Prostate gland (tissue), 2 donors: ENCODE results near the gene GIPC1. TPM values are rescaled to one million over a fixed set of nuclear protein-coding genes. Genes with fewer than 3 reads are reported as not detected.
"Not testable (repeated sequence)": the region's sequence is repeated elsewhere in the genome, so short reads cannot be mapped to it uniquely, and the experiment has no call there.

Experiments
- DNase-seq: peaks from one replicate; pipeline ENCODE4 v3.0.0-alpha.2; 2019; ENCODE audit warnings: low spot score
- H3K27ac ChIP-seq, 2 donors: fragments of 200-600 bp; sonication (generic); 2 replicates each; pipeline ENCODE4 v1.5.1; 2017 to 2019
- H3K27me3 ChIP-seq: fragments of 200-600 bp; sonication (generic); replicated peaks from 2 replicates; pipeline ENCODE4 v1.5.1; 2019; ENCODE audit not compliant: insufficient read depth
- H3K36me3 ChIP-seq, 2 donors: fragments of 200-600 bp; sonication (generic); 1 replicate in 1 of 2; 2 replicates in 1 of 2; pipeline versions ENCODE4 v1.5.1 to v1.8.1; 2017 to 2019
- H3K4me1 ChIP-seq: fragments of 200-600 bp; sonication (generic); replicated peaks from 2 replicates; pipeline ENCODE4 v1.5.1; 2019
- H3K4me3 ChIP-seq, 2 donors: fragments of 200-600 bp; sonication (generic); 2 replicates each; pipeline ENCODE4 v1.5.1; 2017 to 2019
- H3K9me3 ChIP-seq: fragments of 200-600 bp; sonication (generic); 2 replicates; pipeline ENCODE4 v1.5.1; 2017
- CTCF ChIP-seq, 4 experiments: fragments of 200-600 bp in 2 of 4; fragments of 450-650 bp in 2 of 4; sonication (generic) in 2 of 4; IDR thresholded peaks; 1 replicate in 3 of 4; 2 replicates in 1 of 4; pipeline ENCODE4 v1.5.1; 2016 to 2019; ENCODE audit warnings: antibody characterized with exemption in 4 of 4, mild to moderate bottlenecking in 2 of 4, moderate library complexity in 2 of 4
- POLR2A ChIP-seq: fragments of 450-650 bp; IDR thresholded peaks from one replicate; pipeline ENCODE4 v1.6.1; 2016; ENCODE audit warnings: antibody characterized with exemption, mild to moderate bottlenecking
- POLR2AphosphoS5 ChIP-seq: sonication (generic); formaldehyde crosslinking; IDR thresholded peaks from one replicate; pipeline ENCODE4 v1.6.1; 2017; ENCODE audit warnings: antibody characterized with exemption
- WGBS: methylation state at CpG from one replicate; pipeline ENCODE4 v1.1.5; 2018; 5-methylcytosine and 5-hydroxymethylcytosine counted together
- intact Hi-C: fragments of 100-400 bp; cut with DNase I; formaldehyde crosslinking; loops from one replicate; pipeline ENCODE4 v1.14.2; 2022
- total RNA-seq, 2 donors: library from RNA; depleted of rRNA; stranded (reverse); fragments of >200 nt; gene quantifications; one replicate each; pipeline ENCODE4 v1.1.0, GENCODE V29; 2016

GIPC1 gene
- total RNA-seq, 2 donors from 2014 or later: 71.8 to 101 TPM

GRCh38 chr19:14467391-14467790 lies 28.5 kb downstream of the GIPC1 start:
- no peak for TF ChIP-seq CTCF (IDR thresholded peaks at IDR 0.05)
- TF ChIP-seq POLR2AphosphoS5: no peak
- no peak for TF ChIP-seq POLR2A
- H3K4me3 ChIP-seq: no peak overlapping the region
- H3K36me3 ChIP-seq: peaks cover 9 to 10% of the 10 kb centered on the region in 2 donors
- no peak for DNase-seq
- no peaks in the 10 kb centered on the region for H3K9me3 ChIP-seq
- 84% methylated on average over 12 of the region's 12 CpGs for WGBS
- no peaks in the 10 kb centered on the region for H3K27me3 ChIP-seq
- peaks cover 2% of the 10 kb centered on the region for H3K4me1 ChIP-seq
- intact Hi-C loops: no loop called here
- H3K27ac ChIP-seq: no peak overlapping the region

GRCh38 chr19:14463747-14464146 lies 32.2 kb downstream of the GIPC1 start:
- Histone ChIP-seq H3K27me3 (no peaks in the 10 kb centered on the region), H3K27ac (no peak overlapping the region), H3K4me1 (no peaks in the 10 kb centered on the region), H3K9me3 (no peaks in the 10 kb centered on the region), H3K36me3 (peaks cover 9 to 10% of the 10 kb centered on the region in 2 donors), H3K4me3 (no peak overlapping the region)
- no peak for DNase-seq
- no peak for TF ChIP-seq CTCF (IDR thresholded peaks at IDR 0.05)
- TF ChIP-seq POLR2A: no peak
- no peak for TF ChIP-seq POLR2AphosphoS5
- WGBS: 94% methylated on average over 19 of the region's 21 CpGs
- intact Hi-C loops: no loop called here

GRCh38 chr19:14462401-14462800 lies 33.5 kb downstream of the GIPC1 start:
- H3K4me3 ChIP-seq, DNase-seq, intact Hi-C loops, H3K9me3 ChIP-seq, H3K27me3 ChIP-seq, H3K4me1 ChIP-seq, H3K27ac ChIP-seq: not testable (repeated sequence)
- peaks cover 10 to 19% of the 10 kb centered on the region in 2 donors for H3K36me3 ChIP-seq
- 94% methylated on average over 7 of the region's 7 CpGs for WGBS

- no peak for TF ChIP-seq POLR2AphosphoS5
- no peak for TF ChIP-seq CTCF (IDR thresholded peaks at IDR 0.05)
- no peak for TF ChIP-seq POLR2A
- Histone ChIP-seq H3K9me3 (no peaks in the 10 kb centered on the region), H3K4me3 (no peak overlapping the region), H3K36me3 (peaks cover 10 to 19% of the 10 kb centered on the region in 2 donors), H3K4me1 (no peaks in the 10 kb centered on the region), H3K27me3 (no peaks in the 10 kb centered on the region), H3K27ac (no peak overlapping the region)
- no peak for DNase-seq
- intact Hi-C loops: no loop called here
- WGBS: 87% methylated on average over 2 of the region's 2 CpGs
Measured at GRCh38 chr19:14460935-14461334, 35.0 kb downstream of the GIPC1 start.

GRCh38 chr19:14459703-14460102 lies 36.2 kb downstream of the GIPC1 start:
- TF ChIP-seq CTCF (IDR thresholded peaks at IDR 0.05) (no peak), POLR2AphosphoS5 (no peak), POLR2A (no peak)
- WGBS: 81% methylated on average over 5 of the region's 5 CpGs
- intact Hi-C loops: no loop called here
- Histone ChIP-seq H3K36me3 (peaks cover 10 to 19% of the 10 kb centered on the region in 2 donors), H3K27me3 (no peaks in the 10 kb centered on the region), H3K9me3 (no peaks in the 10 kb centered on the region), H3K4me3 (no peak overlapping the region), H3K4me1 (no peaks in the 10 kb centered on the region), H3K27ac (no peak overlapping the region)
- DNase-seq: no peak

GRCh38 chr19:14452303-14452702 lies 43.6 kb downstream of the GIPC1 start:
- H3K27ac ChIP-seq, DNase-seq, H3K4me1 ChIP-seq, H3K4me3 ChIP-seq, H3K9me3 ChIP-seq, intact Hi-C loops, H3K27me3 ChIP-seq: not testable (repeated sequence)
- 93% methylated on average over 3 of the region's 3 CpGs for WGBS
- peaks cover 0 to 17% of the 10 kb centered on the region in 2 donors for H3K36me3 ChIP-seq
